HG02852 (cell line): ENCODE results near the gene PKD1.

ENCODE experiments used
- ATAC-seq: cut with Tn5 transposase; IDR thresholded peaks from one replicate; pipeline ENCODE4 v1.9.1; 2021; ENCODE audit warnings: mild to moderate bottlenecking, moderate library complexity; ENCODE audit not compliant: unreplicated experiment

The PKD1 gene

GRCh38 chr16:2078691-2079090, 57.0 kb downstream of the PKD1 start:
- ATAC-seq, result no peak

- no peak for ATAC-seq
These were observed 57.6 kb downstream of the PKD1 start for GRCh38 chr16:2078096-2078495.

GRCh38 chr16:2077696-2078095, 58.0 kb downstream of the PKD1 start:
- ATAC-seq, result no peak

GRCh38 chr16:2077016-2077415, 58.7 kb downstream of the PKD1 start:
- ATAC-seq, result no peak

DNA sequence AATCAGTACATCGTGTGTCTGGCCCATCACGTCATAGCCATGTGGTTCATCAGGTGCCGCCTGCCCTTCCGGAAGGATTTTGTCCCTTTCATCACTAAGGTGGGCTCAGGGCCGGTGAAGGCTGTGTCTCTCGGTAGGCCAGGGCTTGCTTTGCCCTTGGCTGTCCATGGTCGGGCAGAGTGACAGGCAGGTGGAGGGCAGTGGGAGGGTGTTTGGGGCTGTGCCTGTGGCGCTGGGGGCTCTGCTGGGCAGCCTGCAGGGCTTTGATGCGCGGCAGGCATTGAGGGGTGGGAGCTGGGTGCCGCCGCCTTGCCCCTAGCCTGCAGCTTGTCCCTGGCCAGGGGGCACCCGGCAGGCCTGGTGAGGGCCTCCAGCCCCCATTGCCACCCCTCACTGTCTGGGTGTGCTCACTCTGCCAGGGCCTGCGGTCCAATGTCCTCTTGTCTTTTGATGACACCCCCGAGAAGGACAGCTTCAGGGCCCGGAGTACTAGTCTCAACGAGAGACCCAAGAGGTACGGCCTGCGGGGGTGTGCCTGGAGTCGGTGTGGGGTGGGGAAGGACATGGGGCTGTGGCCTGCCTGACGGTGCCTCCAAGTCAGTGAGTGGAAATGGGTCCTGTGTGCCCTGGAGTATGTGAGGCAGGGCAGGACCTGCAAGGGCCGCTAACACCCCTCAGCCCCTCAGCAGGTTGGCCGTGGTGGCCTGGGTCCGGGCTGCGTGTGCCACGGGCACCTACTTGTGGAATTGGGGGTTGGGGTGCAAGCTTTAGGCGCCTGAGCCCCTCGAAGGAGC, 59.4 kb downstream of the PKD1 start:
- ATAC-seq, result no peak

- ATAC-seq, result no peak
These were observed 60.1 kb downstream of the PKD1 start for GRCh38 chr16:2075631-2076030.

DNA sequence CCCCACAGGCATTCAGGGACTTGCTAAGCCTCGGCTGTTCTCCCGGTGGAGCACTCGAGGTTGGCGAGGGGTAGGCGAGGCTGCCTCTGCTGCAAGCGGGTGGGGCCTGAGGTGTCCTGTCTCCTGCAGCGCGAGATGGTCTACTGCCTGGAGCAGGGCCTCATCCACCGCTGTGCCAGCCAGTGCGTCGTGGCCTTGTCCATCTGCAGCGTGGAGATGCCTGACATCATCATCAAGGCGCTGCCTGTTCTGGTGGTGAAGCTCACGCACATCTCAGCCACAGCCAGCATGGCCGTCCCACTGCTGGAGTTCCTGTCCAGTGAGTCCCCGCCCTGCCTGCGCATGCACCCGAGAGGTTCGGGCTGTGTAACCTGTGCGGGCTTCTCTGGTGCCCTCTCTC, 61.6 kb downstream of the PKD1 start:
- no peak for ATAC-seq

- ATAC-seq, result no peak
These were observed 62.8 kb downstream of the PKD1 start for GRCh38 chr16:2072926-2073325.

- ATAC-seq, result no peak
These were observed 64.1 kb downstream of the PKD1 start for GRCh38 chr16:2071454-2072202.

DNA sequence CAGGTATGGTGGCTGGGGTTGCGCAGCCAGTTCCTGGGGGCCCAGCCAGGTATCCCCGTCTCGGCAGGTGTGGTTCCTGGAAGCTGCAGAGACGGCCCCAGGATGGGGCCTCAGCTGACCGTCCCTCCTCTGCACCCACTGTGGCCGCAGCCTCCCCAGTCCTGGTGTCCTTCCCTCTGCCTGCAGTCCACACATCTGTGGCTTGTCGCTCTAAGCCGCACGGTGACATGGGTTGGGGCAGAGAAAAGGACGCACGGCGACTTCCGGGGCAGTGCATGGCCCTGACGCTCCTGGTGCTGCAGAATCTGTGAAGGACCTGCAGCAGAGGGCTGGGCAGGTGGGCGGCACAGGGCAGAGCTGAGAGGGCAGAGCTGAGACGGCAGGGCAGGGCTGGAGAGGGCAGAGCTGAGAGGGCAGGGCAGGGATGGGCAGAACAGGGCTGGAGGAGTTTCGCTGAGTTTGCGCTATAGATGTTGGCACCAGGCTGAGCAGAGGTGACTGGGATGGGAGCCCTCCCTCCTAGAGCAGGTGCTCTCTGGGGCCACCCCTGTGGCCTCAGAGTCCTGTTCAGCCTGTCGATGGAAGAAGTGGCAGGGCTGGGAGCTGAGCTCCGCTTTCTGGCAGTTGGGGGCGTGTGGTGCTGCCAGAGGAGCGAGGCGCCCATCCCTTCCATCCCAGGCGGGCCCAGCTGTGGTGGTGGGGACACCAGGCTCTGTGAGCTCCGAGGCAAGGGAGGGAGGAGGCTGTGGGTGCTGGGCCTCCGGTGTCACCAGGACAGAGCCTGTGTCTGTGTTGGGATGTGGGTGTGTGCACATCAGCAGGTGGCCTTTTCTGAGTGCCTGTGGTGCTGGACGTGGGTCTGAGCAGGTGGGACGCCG, 64.9 kb downstream of the PKD1 start:
- no peak for ATAC-seq

- ATAC-seq, result no peak
These were observed 69.6 kb downstream of the PKD1 start for GRCh38 chr16:2066139-2066538.

GRCh38 chr16:2064368-2064945, 71.2 kb downstream of the PKD1 start:
- no peak for ATAC-seq

- no peak for ATAC-seq
These were observed 71.8 kb downstream of the PKD1 start for GRCh38 chr16:2063861-2064260.

DNA sequence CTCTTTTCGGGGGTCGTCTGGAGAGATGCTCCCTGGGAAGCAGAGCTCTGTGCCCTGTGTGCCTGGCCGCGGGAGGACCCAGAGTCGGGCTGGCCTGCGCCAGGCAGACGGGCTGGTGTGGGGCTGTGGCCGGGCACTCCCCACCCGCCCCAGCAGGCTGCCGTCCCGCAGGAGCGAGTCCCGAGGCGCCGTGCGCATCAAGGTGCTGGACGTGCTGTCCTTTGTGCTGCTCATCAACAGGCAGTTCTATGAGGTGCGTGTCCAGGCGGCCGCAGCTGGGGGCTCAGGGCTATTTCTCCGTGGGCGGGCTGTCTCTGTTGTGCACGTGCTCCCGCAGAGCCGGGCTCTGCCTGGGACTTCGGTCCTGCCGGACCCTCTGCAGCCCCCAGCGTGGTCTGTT, 72.9 kb downstream of the PKD1 start:
- ATAC-seq, result no peak

DNA sequence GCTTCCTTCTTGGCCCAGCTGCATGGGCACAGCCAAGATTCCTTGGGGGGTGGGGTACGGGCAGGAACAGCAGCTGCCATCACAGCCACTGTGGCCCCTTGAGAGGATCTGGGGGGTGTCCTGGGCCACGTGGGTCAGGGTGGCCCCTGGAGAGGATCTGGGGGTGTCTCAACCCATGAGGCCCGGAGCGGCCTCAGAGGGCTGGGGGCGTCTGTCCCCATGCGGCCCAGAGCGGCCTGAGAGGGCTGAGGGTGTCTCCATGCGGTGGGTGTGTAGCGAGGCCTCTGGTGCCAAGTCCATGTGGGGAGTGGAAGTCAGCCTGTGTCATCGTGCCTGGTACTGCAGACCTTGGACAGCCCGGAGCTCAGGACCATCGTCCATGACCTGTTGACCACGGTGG, 74.2 kb downstream of the PKD1 start:
- ATAC-seq, result no peak

DNA sequence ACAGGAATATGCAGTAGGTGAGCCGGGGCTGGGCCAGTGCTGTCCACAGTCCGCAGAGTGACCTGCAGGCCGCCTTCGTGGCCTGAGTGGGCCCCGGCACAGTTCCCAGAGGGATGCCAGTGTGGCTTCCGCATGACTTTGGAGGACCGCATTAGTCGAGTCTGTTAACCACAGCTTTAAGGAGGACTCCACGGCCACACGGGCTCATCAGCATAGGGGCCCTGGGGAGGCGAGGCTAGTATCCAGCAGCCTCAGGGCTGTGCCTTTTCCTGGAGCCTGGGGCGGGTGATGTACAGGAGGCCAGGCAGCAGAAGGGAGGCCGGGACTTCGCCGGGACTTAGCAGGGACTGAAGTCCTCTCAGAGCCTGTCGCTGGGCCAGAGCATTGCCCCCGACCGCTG, 74.7 kb downstream of the PKD1 start:
- no peak for ATAC-seq

DNA sequence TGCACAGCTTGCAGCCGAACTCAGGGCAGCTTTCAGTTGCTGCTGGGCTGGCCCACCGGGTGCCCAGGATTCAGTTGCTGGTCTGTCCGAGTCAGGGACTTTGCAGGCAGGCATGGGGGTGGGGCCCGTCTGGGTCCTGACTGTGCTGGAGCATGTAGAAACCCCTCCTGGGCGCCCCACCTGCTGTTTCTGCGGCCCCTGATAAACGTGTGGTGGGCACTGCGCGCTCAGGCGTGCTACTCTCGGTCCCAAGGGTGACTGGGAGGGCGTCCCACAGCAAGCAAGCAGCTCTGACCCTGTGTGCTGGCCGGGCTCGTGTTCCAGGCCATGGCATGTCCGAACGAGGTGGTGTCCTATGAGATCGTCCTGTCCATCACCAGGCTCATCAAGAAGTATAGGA, 75.4 kb downstream of the PKD1 start:
- no peak for ATAC-seq

DNA sequence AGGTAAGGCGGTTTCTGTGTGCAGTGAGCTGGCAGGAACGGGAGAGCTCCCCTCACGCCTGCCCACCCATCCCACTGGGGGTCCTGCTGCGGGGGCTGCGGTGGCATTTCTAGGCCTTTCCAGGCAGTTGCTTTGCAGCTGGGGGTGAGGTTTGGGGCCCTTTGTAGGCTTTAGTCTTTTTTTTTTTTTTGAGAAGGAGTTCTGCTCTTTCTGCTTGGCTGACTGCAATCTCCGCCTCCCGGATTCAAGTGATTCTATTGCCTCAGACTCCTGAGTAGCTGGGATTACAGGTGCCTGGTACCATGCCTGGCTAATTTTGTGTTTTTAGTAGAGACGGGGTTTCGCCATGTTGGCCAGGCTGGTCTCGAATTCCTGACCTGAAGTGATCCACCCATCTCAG, 76.8 kb downstream of the PKD1 start:
- ATAC-seq, result no peak

GRCh38 chr16:2058420-2058819, 77.3 kb downstream of the PKD1 start:
- no peak for ATAC-seq

- ATAC-seq, result no peak
These were observed 78.3 kb downstream of the PKD1 start for GRCh38 chr16:2057438-2057837.
